Measurements from ENCODE around the gene WDR7. TPM values are rescaled to one million over a fixed set of nuclear protein-coding genes. Genes with fewer than 3 reads are reported as not detected.

WDR7 gene
- total and polyA plus RNA-seq, 7 donors = 3.7 to 45.3 (median 28.5) TPM

GRCh38 chr18:57062178-57062577 lies 411.0 kb downstream of the WDR7 start:
- no peak for DNase-seq
- Histone ChIP-seq H3K36me3 (no peaks in the 10 kb centered on the region), H3K27ac (no peak overlapping the region), H3K9me3 (no peaks in the 10 kb centered on the region), H3K4me3 (no peak overlapping the region), H3K4me1 (no peaks in the 10 kb centered on the region), H3K27me3 (peaks cover 0 to 2% (median 0%) of the 10 kb centered on the region in 3 donors)
- intact Hi-C loops (cut with DNase I) = no loop called here
- 82 to 89% methylated on average over 4 of the region's 4 CpGs for WGBS, 2 donors
- no peak for TF ChIP-seq POLR2A (IDR thresholded peaks at IDR 0.05)
- TF ChIP-seq, protein P1, sequence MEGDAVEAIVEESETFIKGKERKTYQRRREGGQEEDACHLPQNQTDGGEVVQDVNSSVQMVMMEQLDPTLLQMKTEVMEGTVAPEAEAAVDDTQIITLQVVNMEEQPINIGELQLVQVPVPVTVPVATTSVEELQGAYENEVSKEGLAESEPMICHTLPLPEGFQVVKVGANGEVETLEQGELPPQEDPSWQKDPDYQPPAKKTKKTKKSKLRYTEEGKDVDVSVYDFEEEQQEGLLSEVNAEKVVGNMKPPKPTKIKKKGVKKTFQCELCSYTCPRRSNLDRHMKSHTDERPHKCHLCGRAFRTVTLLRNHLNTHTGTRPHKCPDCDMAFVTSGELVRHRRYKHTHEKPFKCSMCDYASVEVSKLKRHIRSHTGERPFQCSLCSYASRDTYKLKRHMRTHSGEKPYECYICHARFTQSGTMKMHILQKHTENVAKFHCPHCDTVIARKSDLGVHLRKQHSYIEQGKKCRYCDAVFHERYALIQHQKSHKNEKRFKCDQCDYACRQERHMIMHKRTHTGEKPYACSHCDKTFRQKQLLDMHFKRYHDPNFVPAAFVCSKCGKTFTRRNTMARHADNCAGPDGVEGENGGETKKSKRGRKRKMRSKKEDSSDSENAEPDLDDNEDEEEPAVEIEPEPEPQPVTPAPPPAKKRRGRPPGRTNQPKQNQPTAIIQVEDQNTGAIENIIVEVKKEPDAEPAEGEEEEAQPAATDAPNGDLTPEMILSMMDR (IDR thresholded peaks at IDR 0.05) = no peak
- no peak for TF ChIP-seq EP300 (IDR thresholded peaks at IDR 0.05)
- TF ChIP-seq POLR2AphosphoS5 (IDR thresholded peaks at IDR 0.05) = no peak

GRCh38 chr18:57062844-57063243 lies 411.7 kb downstream of the WDR7 start:
- intact Hi-C loops (cut with DNase I) = no loop called here
- Histone ChIP-seq H3K9me3 (no peaks in the 10 kb centered on the region), H3K4me3 (no peak overlapping the region), H3K27me3 (no peaks in the 10 kb centered on the region), H3K36me3 (no peaks in the 10 kb centered on the region), H3K4me1 (no peaks in the 10 kb centered on the region), H3K27ac (no peak overlapping the region)
- DNase-seq = no peak
- TF ChIP-seq, protein P1 (IDR thresholded peaks at IDR 0.05) = no peak
- no peak for TF ChIP-seq POLR2AphosphoS5 (IDR thresholded peaks at IDR 0.05)
- no peak for TF ChIP-seq EP300 (IDR thresholded peaks at IDR 0.05)
- no peak for TF ChIP-seq POLR2A (IDR thresholded peaks at IDR 0.05)
- WGBS, 2 donors = 90 to 91% methylated on average over 11 of the region's 11 CpGs

- H3K27ac ChIP-seq = no peak overlapping the region
- DNase-seq = no peak
- no peaks in the 10 kb centered on the region for H3K36me3 ChIP-seq
- intact Hi-C loops (cut with DNase I) = no loop called here
- H3K27me3 ChIP-seq = no peaks in the 10 kb centered on the region
- no peaks in the 10 kb centered on the region for H3K9me3 ChIP-seq
- TF ChIP-seq EP300 (IDR thresholded peaks at IDR 0.05) (no peak), POLR2A (IDR thresholded peaks at IDR 0.05) (no peak), POLR2AphosphoS5 (IDR thresholded peaks at IDR 0.05) (no peak)
- TF ChIP-seq, protein P1 (IDR thresholded peaks at IDR 0.05) = no peak
- H3K4me1 ChIP-seq = no peaks in the 10 kb centered on the region
- WGBS, 2 donors = 89 to 92% methylated on average over 3 of the region's 3 CpGs
- H3K4me3 ChIP-seq = no peak overlapping the region
Observed at GRCh38 chr18:57063601-57064103, 412.5 kb downstream of the WDR7 start.

DNA sequence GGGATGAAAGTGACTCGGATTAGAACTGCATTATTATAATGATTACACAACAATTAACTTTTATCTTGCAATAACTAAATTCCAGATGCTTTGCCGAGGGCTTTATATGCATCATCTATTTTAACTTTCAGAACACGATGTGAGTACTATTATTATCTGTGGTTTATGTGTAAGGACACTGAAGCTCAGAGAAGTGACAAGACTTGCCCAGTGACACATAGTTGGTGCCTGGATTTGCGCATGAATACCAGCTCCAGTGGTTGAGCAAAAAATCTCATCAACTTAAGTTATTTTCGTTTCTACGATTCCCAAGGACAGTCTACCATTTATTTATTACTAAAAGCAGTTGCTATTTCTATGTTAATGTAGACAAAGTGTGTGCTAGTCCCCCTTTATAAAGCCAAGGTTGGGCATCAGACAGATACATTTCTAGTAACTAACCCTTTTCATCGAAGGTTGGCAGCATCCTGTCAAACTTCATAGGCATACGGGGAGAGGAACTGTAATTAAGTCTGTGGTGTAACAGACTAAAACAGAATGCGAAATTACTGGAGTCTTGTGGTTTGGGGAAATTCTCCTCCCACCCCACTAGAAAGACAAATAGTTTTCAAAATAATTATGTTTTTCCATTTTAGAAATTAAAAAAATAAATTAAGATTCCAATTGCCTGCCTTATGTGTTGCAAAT lies 422.5 kb downstream of the WDR7 start:
- Histone ChIP-seq H3K9me3 (no peaks in the 10 kb centered on the region), H3K4me1 (no peaks in the 10 kb centered on the region), H3K4me3 (no peak overlapping the region), H3K27me3 (peaks cover 0 to 14% (median 0%) of the 10 kb centered on the region in 3 donors), H3K27ac (no peak overlapping the region), H3K36me3 (no peaks in the 10 kb centered on the region)
- intact Hi-C loops (cut with DNase I) = no loop called here
- no peak for TF ChIP-seq EP300 (IDR thresholded peaks at IDR 0.05)
- TF ChIP-seq, protein P1 (IDR thresholded peaks at IDR 0.05) = no peak
- no peak for TF ChIP-seq POLR2A (IDR thresholded peaks at IDR 0.05)
- TF ChIP-seq POLR2AphosphoS5 (IDR thresholded peaks at IDR 0.05) = no peak
- DNase-seq = no peak
- 69 to 77% methylated on average over 9 of the region's 9 CpGs for WGBS, 2 donors
